22Rv1 (cell line): ENCODE data around the gene PRICKLE1.

Experiments
- CTCF ChIP-seq: fragments of 450-650 bp; IDR thresholded peaks from 2 replicates; pipeline ENCODE4 v1.5.1; 2017; ENCODE audit warnings: mild to moderate bottlenecking
- ZFX ChIP-seq: fragments of 450-650 bp; IDR thresholded peaks from 2 replicates; pipeline ENCODE4 v1.6.1; 2017; ENCODE audit warnings: antibody characterized with exemption, borderline replicate concordance

GRCh38 chr12:42541965-42542364 is 47.6 kb downstream of the PRICKLE1 start:
- no peak for TF ChIP-seq CTCF
- no peak for TF ChIP-seq ZFX
